Iris pigment epithelial cell (primary cell): ENCODE data around the gene KRT71.
A peak's percentile ranks its signal among the peaks of the same experiment; 100 is the strongest.

ENCODE experiments used
- DNase-seq: peaks from one replicate; pipeline ENCODE4 v3.0.0-alpha.2; 2011; ENCODE audit warnings: low read depth

KRT71 gene

DNA sequence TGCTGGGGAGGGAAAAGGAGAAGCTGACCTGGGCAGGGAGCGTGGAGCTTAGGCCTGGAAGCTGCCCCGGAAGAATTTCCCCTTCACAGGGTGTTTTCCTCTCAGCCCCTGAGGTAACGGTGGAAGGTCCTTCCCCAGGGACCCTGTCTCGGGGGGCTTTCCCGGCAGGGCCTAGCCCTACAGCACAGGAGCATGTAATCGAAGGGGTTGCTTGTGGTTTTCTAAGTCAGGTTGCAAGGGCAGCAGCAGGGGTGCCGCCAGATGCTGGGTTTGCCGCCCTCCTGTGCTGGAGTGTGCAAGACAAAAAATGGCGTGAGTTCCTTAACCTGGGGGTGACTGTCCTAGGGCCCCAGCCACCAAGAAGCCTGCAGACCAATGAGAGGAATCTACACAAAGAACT lies 22.3 kb upstream of the KRT71 start:
- no peak for DNase-seq

- no peak for DNase-seq
These were observed 20.8 kb upstream of the KRT71 start, which contains the start of gene KRT74 for GRCh38 chr12:52573743-52574142. KRT74 (minus strand) TSS chr12:52573843; CDS start chr12:52573777, 66 bp downstream.

DNA sequence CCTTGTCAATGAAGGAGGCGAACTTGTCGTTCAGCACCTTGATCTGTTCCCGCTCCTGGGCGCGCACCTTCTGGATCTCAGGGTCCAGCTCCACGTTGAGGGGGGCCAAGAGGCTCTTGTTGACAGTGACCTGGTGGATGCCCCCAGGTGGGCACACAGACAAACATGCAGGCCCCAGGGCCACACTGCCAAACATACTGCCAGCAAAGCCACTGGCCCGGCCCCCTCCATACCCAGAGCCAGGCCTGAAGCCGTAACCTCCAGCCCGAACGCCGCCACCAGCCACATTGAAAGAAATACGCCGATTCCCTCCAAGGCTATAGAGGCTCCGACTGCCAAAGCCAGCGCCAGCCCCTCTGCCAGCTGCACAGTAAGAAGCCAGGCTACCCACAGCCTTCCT lies 20.4 kb upstream of the KRT71 start:
- no peak for DNase-seq

DNA sequence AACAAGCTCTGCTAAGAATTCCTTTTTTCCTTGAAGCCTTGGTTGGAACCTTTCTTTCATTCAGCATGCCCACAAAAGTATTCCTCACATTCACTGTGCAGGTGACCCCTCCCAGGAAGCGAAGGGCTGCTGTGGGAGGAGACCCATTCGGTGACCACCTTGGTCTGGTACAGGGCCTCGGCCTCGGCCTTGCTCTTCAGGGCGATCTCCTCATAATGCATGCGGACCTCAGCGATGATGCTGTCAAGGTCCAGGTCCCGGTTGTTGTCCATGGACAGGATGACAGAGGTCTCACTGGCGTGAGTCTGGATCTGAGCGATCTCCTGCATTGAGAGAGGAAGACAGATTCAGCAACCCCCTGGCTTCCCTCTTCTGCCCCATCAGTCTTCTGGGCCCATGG lies 17.6 kb upstream of the KRT71 start:
- no peak for DNase-seq

DNA sequence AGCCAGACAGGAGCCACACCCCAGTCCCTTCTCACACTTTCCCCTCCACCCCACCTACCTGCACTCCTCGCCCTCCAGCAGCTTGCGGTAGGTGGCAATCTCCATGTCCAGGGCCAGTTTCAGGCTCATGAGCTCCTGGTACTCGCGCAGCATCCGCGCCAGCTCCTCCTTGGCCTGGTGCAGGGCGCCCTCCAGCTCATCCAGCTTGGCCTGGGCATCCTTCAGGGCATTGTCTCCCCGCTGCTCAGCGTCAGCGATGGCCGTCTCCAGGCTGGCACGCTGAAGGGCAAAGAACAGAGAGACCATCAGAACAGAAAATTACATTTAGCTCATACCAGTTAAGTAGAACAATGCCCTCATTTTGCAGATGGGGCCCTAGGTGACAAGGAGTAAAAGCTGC lies 15.2 kb upstream of the KRT71 start:
- DNase-seq = no peak

DNA sequence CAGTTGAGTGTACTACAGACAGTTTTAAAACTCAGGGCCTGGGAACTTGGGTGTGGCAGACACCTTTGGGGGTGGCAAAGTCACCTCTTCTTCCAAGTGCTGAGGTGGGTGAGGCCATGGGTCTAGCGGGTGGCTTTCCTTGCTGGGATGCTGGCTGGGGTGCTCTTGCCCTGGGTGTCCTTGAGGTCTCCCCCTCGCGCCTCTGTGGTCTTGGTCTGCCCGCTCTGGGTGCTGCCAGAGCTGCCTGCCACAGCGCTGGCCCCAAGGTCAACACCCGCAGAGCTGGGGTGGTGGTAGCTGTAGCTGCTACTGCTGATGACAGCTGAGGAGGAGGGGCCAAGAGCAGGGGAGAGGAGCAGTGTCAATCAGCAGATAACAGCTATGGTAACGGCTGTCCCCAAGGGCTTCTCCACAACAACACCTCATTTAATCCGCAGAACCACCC lies 13.9 kb upstream of the KRT71 start:
- DNase-seq = no peak

GRCh38 chr12:52564582-52564981 lies 11.6 kb upstream of the KRT71 start:
- no peak for DNase-seq

GRCh38 chr12:52561880-52562449 lies 9.0 kb upstream of the KRT71 start:
- peak; percentile 1 for DNase-seq

- DNase-seq = no peak
These were observed 7.0 kb upstream of the KRT71 start for GRCh38 chr12:52559979-52560378.

- DNase-seq = no peak
These were observed 6.0 kb upstream of the KRT71 start for GRCh38 chr12:52558781-52559445.

DNA sequence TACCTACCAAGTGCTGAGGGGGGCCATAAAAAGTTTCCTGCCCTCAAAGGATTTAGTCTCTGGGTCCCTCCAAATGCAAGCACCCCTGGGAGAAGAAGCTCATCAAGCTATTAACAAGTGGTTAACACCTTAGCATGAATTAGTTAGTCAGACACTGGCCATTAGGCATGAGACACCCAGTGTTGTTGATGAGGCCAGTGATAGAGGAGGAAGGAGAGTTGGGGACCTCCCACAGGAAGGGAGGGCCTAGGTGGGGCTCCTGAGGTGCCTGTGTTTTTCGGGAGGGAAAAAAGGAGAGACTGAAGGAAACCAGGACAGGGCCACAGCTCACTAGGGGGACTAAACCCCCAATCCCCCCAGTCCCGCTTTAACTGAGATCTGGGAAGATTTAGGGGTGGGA lies 4.5 kb upstream of the KRT71 start:
- no peak for DNase-seq

GRCh38 chr12:52555577-52555976 lies 2.6 kb upstream of the KRT71 start:
- DNase-seq = no peak

GRCh38 chr12:52552055-52552454 lies 890 bp downstream of the KRT71 start:
- no peak for DNase-seq

DNA sequence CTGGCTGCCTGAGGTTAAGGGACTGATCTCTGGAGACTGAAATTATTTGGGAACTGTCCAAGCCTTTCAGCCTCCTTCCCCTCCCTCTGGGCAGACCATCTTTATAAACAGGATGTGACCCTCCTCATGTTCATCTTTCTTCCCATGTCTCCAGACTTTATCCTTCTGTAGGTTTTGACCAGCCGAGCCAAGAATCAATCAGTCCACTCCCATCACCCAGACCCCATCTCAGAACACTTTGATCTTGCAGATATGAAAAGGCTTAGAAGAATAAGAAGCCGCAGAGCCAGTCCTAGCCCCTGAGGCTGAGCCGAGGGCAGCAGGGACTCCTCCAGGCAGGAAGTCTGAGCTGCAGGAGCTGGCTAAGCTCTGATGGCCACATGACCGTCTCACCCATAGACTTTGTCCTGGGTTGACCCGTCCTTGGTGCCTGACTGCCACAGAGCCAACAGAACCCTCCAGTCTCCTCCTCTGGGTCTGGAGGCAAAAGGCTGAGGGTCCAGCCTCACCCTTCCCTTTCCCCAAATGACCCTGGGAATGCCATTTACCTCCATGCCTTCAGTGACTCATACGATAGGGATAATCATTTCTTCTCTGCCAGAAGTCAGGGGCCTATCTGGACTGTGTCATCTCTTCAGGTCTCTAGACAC lies 1.6 kb downstream of the KRT71 start:
- DNase-seq = no peak

DNA sequence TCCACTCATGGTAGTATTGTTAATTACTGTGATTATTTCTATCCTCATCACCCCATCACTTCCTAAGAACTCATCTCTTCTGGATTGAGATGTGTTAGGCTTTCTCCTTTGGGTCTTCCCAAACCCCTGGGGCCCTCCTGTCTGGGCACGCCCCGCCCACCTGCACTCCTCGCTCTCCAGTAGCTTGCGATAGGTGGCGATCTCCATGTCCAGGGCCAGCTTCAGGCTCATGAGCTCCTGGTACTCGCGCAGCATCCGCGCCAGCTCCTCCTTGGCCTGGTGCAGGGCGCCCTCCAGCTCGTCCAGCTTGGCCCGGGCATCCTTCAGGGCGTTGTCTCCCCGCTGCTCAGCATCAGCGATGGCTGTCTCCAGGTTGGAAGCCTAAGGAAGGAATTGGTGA lies 6.8 kb downstream of the KRT71 start:
- no peak for DNase-seq

- no peak for DNase-seq
These were observed 8.7 kb downstream of the KRT71 start for GRCh38 chr12:52543985-52544883.

GRCh38 chr12:52542785-52543318 lies 10.1 kb downstream of the KRT71 start:
- no peak for DNase-seq

- DNase-seq = no peak
These were observed 10.8 kb downstream of the KRT71 start for GRCh38 chr12:52542157-52542556.

- no peak for DNase-seq
These were observed 11.2 kb downstream of the KRT71 start for GRCh38 chr12:52541709-52542108.

GRCh38 chr12:52540531-52540930 lies 12.4 kb downstream of the KRT71 start:
- no peak for DNase-seq

DNA sequence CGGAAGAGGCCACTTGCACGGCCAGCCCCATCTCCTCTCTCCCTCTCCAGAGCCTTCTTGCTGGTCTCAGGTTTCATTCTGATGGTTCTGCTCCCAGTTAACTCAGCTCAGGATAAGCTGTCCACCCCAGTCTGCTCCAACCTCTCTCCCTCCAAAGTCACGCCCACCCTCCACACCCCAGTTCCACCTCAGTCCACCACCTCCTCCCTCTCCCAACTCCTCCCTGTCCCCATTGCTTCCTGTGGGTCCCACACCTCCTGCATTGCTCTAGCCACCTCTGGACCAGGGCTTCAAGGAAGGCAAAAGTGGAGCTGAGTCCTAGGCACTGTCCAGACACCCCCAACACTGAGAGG lies 13.1 kb downstream of the KRT71 start:
- DNase-seq = no peak

GRCh38 chr12:52539083-52539820 lies 13.7 kb downstream of the KRT71 start:
- DNase-seq = no peak
